GM21529 (cell line): Measurements from ENCODE around the gene ARHGAP35.

ENCODE experiments used
- ATAC-seq: cut with Tn5 transposase; IDR thresholded peaks from one replicate; pipeline ENCODE4 v1.9.1; 2021; ENCODE audit not compliant: unreplicated experiment

ARHGAP35 gene

GRCh38 chr19:46901701-46902401 lies 41.1 kb downstream of the ARHGAP35 start:
- no peak for ATAC-seq

GRCh38 chr19:46902402-46902766 lies 41.6 kb downstream of the ARHGAP35 start:
- no peak for ATAC-seq

GRCh38 chr19:46903458-46903857 lies 42.7 kb downstream of the ARHGAP35 start:
- ATAC-seq = no peak

DNA sequence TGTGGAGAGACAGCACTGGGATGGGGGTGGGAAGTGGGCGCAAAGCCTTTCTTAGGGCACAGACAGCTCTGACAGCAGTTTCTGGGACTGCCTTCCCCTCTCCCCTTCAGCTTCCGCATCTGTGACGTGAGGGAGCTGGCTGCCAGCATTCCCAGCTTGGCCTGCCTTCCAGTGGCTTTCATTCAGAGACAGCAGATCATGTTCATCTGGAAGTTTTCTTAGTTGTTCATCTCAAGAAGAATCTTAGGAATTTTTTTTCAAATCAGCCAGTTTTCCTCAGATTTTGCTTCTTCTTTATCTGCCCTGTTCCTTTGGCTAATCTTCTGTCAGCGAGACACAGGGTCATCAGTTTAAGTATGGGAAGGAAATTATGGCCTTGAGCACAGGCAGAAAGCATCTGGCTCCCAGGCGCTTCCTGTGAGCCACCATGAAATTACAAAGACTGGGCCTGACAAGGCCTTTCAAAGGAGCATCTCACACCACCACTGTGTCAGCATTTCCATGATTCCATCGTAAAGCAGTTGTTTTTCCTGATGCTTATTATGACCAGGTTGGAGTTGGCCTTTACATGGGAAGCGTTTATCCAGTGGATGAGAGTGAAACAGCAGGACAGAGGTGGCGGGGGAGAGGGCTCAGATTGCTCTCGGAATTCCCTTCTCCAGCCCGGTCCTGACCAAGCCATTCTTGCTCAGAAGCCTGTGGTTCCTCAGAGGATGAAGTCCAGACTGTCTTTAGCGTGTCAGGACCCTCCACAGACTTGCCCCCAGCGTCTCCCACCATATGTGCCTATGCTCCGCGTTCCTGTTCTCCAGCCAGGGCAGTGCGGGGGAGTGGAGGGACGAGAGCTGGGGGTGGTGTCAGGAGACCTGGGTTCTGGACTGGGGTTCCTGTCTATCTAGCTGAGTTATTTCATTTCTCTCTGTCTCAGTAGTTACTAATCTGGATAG lies 43.6 kb downstream of the ARHGAP35 start:
- no peak for ATAC-seq

DNA sequence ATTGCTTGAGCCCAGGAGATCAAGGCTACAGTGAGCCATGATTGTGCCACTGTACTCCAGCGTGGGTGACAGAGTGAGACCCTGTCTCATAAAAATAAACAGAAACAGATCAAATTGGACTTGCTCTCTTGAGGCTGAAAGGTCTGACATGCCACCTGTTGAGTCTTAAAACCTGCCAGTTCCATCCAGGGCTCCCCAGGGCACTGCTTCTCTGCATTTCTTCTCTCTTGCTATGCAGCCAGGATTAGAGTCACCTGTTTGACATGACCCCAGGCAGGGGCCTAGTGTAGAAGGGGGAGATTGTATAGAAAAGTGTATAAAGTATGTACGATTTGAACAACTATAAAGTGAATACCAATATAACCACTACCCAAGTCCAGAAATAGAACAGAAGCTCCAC lies 45.4 kb downstream of the ARHGAP35 start:
- ATAC-seq = no peak

DNA sequence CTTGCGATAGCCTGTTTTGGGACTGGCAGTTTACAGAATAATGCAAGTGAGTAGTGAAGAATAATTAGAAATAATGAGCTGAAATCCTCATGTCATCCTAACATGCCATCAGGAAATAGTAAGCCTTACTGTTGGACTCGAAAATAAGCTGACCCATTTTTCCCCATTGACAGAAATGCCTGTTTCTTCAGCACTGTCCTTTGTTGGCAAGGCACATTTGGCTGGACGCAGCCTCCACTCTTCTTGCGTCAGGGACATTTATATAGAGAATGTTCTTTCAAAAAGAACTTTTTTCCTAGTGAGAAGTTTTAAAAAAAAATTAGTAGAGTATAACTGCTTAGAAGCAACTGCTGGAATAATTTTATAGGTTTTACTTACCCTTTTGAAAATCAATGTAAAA lies 47.1 kb downstream of the ARHGAP35 start:
- no peak for ATAC-seq

GRCh38 chr19:46909356-46909755 lies 48.6 kb downstream of the ARHGAP35 start:
- ATAC-seq = no peak
